Endothelial cell of umbilical vein (primary cell): ENCODE data around the gene IPO9. TPM values are rescaled to one million over a fixed set of nuclear protein-coding genes. Genes with fewer than 3 reads are reported as not detected.
A peak's percentile ranks its signal among the peaks of the same experiment; 100 is the strongest.
"Not testable (repeated sequence)": the region's sequence is repeated elsewhere in the genome, so short reads cannot be mapped to it uniquely, and the experiment has no call there.

ENCODE experiments used
- BruUV-seq: library from RNA; stranded (reverse); fragments of 400-500 nt; replicated peaks from 2 replicates; lab custom pipeline; 2021; lab: Mats Ljungman, UMichigan
- CTCF ChIA-PET: fragments of 300-600, 350-600 bp; sonication (Branson Sonifier 250); formaldehyde crosslinking; loops from one replicate; lab custom pipeline; 2021; ENCODE audit warnings: antibody characterized with exemption, inconsistent platforms; lab: Charles Lee
- POLR2A ChIA-PET: fragments of 300-600, 350-600 bp; sonication (Branson Sonifier 250); formaldehyde crosslinking; loops from one replicate; lab custom pipeline; 2021; ENCODE audit warnings: antibody characterized with exemption, inconsistent platforms; lab: Charles Lee
- DNase-seq: peaks from one replicate; pipeline ENCODE4 v3.0.0-alpha.2; 2011; ENCODE audit warnings: low read depth, low spot score
- FAIRE-seq: peaks from 2 replicates; lab custom pipeline; 2011; peaks lifted over from hg19 to GRCh38; lab: Jason Lieb, UNC
- H2AFZ ChIP-seq: 2 replicates; pipeline ENCODE4 v1.6.0; 2012; ENCODE audit warnings: low read depth, low read length, control low read depth, inconsistent platforms
- H3K27ac ChIP-seq: 2 replicates; pipeline ENCODE4 v1.5.1; 2011; ENCODE audit warnings: low read depth, mild to moderate bottlenecking, control low read depth, low read length, moderate library complexity; ENCODE audit not compliant: insufficient read depth
- H3K27me3 ChIP-seq, 2 experiments: 2 replicates each; pipeline versions ENCODE4 v1.6.0 to v1.6.1; 2011; ENCODE audit warnings: low read length in 2 of 2, mixed read lengths in 1 of 2; ENCODE audit not compliant: control insufficient read depth in 2 of 2, insufficient read depth in 2 of 2
- H3K36me3 ChIP-seq, 2 experiments: 2 replicates in 1 of 2; 3 replicates in 1 of 2; pipeline ENCODE4 v1.5.1; 2011; ENCODE audit warnings: low read length in 2 of 2, mild to moderate bottlenecking in 1 of 2, moderate library complexity in 1 of 2; ENCODE audit not compliant: control insufficient read depth in 2 of 2, insufficient read depth in 2 of 2; ENCODE audit errors: extremely low read depth in 1 of 2
- H3K4me1 ChIP-seq: 3 replicates; pipeline ENCODE4 v1.5.1; 2011; ENCODE audit warnings: mild to moderate bottlenecking, low read length; ENCODE audit not compliant: control insufficient read depth, insufficient read depth; ENCODE audit errors: extremely low read depth
- H3K4me2 ChIP-seq: 2 replicates; pipeline ENCODE4 v1.6.1; 2011; ENCODE audit warnings: low read length, control low read depth, mixed read lengths; ENCODE audit not compliant: insufficient read depth
- H3K4me3 ChIP-seq, 3 experiments: fragments of 200-600 bp in 1 of 3; sonication (generic), shearing (Covaris generic) in 1 of 3; replicated peaks in 1 of 3; 2 replicates each; pipeline ENCODE4 v1.5.1; 2011 to 2016; ENCODE audit warnings: control low read depth in 3 of 3, low read length in 3 of 3, mild to moderate bottlenecking in 2 of 3, inconsistent platforms in 1 of 3, low read depth in 1 of 3, moderate library complexity in 1 of 3; ENCODE audit not compliant: insufficient read depth in 1 of 3
- H3K79me2 ChIP-seq: 2 replicates; pipeline ENCODE4 v1.6.0; 2012; ENCODE audit warnings: low read length, inconsistent platforms; ENCODE audit not compliant: control insufficient read depth, insufficient read depth
- H3K9ac ChIP-seq: replicated peaks from 2 replicates; pipeline ENCODE3; 2011; ENCODE audit warnings: low read length, control low read depth; ENCODE audit not compliant: insufficient read depth; ENCODE audit errors: extremely low read depth
- H3K9me1 ChIP-seq: replicated peaks from 3 replicates; pipeline ENCODE4 v1.6.0; 2011; ENCODE audit warnings: mild to moderate bottlenecking, low read length; ENCODE audit not compliant: control insufficient read depth, insufficient read depth; ENCODE audit errors: extremely low read depth
- H3K9me3 ChIP-seq: replicated peaks from 2 replicates; pipeline ENCODE4 v1.5.1; 2012; ENCODE audit warnings: low read length, inconsistent platforms; ENCODE audit not compliant: control insufficient read depth, insufficient read depth
- H4K20me1 ChIP-seq: replicated peaks from 2 replicates; pipeline ENCODE3; 2011; ENCODE audit warnings: mild to moderate bottlenecking, low read length; ENCODE audit not compliant: control insufficient read depth, insufficient read depth; ENCODE audit errors: extremely low read depth
- EZH2 ChIP-seq: IDR thresholded peaks from 2 replicates; pipeline ENCODE4 v1.6.1; 2012; ENCODE audit warnings: borderline replicate concordance, low read depth, mild to moderate bottlenecking, moderate library complexity, low read length, inconsistent platforms; ENCODE audit not compliant: severe bottlenecking
- FOS ChIP-seq: IDR thresholded peaks from 2 replicates; pipeline ENCODE4 v1.6.1; 2011; ENCODE audit warnings: mild to moderate bottlenecking, low read length, moderate library complexity, borderline replicate concordance; ENCODE audit not compliant: insufficient read depth
- GATA2 ChIP-seq: IDR thresholded peaks from 2 replicates; pipeline ENCODE4 v1.7.0; 2011; ENCODE audit warnings: low read depth, mild to moderate bottlenecking, moderate library complexity, mixed read lengths, low read length; ENCODE audit not compliant: insufficient read length, insufficient read depth
- MAX ChIP-seq: IDR thresholded peaks from 2 replicates; pipeline ENCODE4 v1.6.1; 2011; ENCODE audit not compliant: insufficient read depth, insufficient read length
- MYC ChIP-seq: IDR thresholded peaks from one replicate; pipeline ENCODE4 v1.6.1; 2011; ENCODE audit warnings: mild to moderate bottlenecking, low read depth, low read length
- POLR2A ChIP-seq: IDR thresholded peaks from 2 replicates; pipeline ENCODE4 v1.6.1; 2012; ENCODE audit warnings: low read depth, mild to moderate bottlenecking, control low read depth, low read length
- POLR2AphosphoS5 ChIP-seq: IDR thresholded peaks from 2 replicates; pipeline ENCODE4 v1.6.1; 2012; ENCODE audit warnings: low read depth, mild to moderate bottlenecking, control low read depth, low read length, moderate library complexity; ENCODE audit not compliant: insufficient read depth
- dilution Hi-C: fragments of 300-500 bp; cut with MboI; formaldehyde crosslinking; loops from one replicate; pipeline ENCODE4 v1.15.0; 2019; ENCODE audit warnings: low sequenced_read_pairs; ENCODE audit not compliant: extremely low pct_ligation_motif_present
- intact Hi-C: fragments of 100-400 bp; cut with micrococcal nuclease; formaldehyde crosslinking; loops from one replicate; pipeline ENCODE4 v1.10.0; 2022
- polyA plus RNA-seq, 4 experiments: library from polyadenylated mRNA; depleted of rRNA in 3 of 4; stranded (reverse) in 3 of 4; unstranded in 1 of 4; fragments of >200 nt; gene quantifications; 2 replicates each; pipeline versions ENCODE4 v1.2.1 to v1.2.3, GENCODE V29; 2011 to 2012; ENCODE audit warnings: missing spikeins in 1 of 4
- total RNA-seq: library from RNA; stranded (reverse); gene quantifications from 2 replicates; pipeline ENCODE4 v1.2.3, GENCODE V29; 2021

The IPO9 gene
- total and polyA plus RNA-seq, 2 donors (not counting 3 experiments of a cell fraction or from before 2014, with no cell fraction given): 53.4 to 104 TPM

- BruUV-seq: no TSS peak
- Histone ChIP-seq H3K27ac (peak overlapping the region; percentile 24), H3K9me1 (no peaks in the 10 kb centered on the region), H3K4me2 (no peak overlapping the region), H4K20me1 (no peaks in the 10 kb centered on the region), H3K27me3 (no peaks in the 10 kb centered on the region), H3K4me3 (no peak overlapping the region), H2AFZ (no peak overlapping the region), H3K36me3 (peaks cover 35 to 41% of the 10 kb centered on the region in 2 experiments), H3K9ac (no peak overlapping the region), H3K4me1 (peaks cover 49% of the 10 kb centered on the region), H3K9me3 (no peaks in the 10 kb centered on the region), H3K79me2 (peaks cover 18% of the 10 kb centered on the region)
- TF ChIP-seq POLR2A (no peak), FOS (no peak), MAX (no peak), EZH2 (no peak), MYC (no peak), POLR2AphosphoS5 (no peak), GATA2 (no peak)
- dilution Hi-C loops: no loop called here
- ChIA-PET POLR2A (no interaction called here), CTCF (interaction anchor here (0.7 to 1.8 kb wide), 2 partner anchors 16 to 26 kb away, joined by 3 to 4 read pairs; no protein-coding TSS in a partner anchor)
- no peak for FAIRE-seq
- DNase-seq: no peak
- intact Hi-C loops: no loop called here
Observed at GRCh38 chr1:201851949-201852348, 23.0 kb downstream of the IPO9 start.

GRCh38 chr1:201856722-201857121 lies 27.8 kb downstream of the IPO9 start:
- DNase-seq, intact Hi-C loops, H4K20me1 ChIP-seq, FAIRE-seq, POLR2A ChIA-PET, H3K9me1 ChIP-seq, dilution Hi-C loops, H3K4me2 ChIP-seq, H2AFZ ChIP-seq, H3K9ac ChIP-seq, H3K27me3 ChIP-seq, BruUV-seq, H3K9me3 ChIP-seq, H3K4me3 ChIP-seq, H3K79me2 ChIP-seq, H3K27ac ChIP-seq: not testable (repeated sequence)
- CTCF ChIA-PET: interaction anchor here (0.7 to 1.4 kb wide), 2 partner anchors 12 to 28 kb away, joined by 3 to 7 read pairs; partner anchors contain the start of gene IPO9
- H3K36me3 ChIP-seq: peaks cover 36 to 48% of the 10 kb centered on the region in 2 experiments
- peaks cover 32% of the 10 kb centered on the region for H3K4me1 ChIP-seq
